Testis (tissue), 2 donors: ENCODE measurements around the gene CRIP2.

ENCODE experiments used
- CTCF ChIP-seq, 3 experiments: fragments of 450-650 bp in 2 of 3; fragments of 200-600 bp in 1 of 3; sonication (generic) in 1 of 3; IDR thresholded peaks; one replicate each; pipeline ENCODE4 v1.5.1; 2016 to 2019; ENCODE audit warnings: antibody characterized with exemption in 3 of 3, mild to moderate bottlenecking in 2 of 3, moderate library complexity in 1 of 3
- POLR2A ChIP-seq: fragments of 450-650 bp; IDR thresholded peaks from one replicate; pipeline ENCODE4 v1.6.1; 2017; ENCODE audit warnings: antibody characterized with exemption, mild to moderate bottlenecking, moderate library complexity

DNA sequence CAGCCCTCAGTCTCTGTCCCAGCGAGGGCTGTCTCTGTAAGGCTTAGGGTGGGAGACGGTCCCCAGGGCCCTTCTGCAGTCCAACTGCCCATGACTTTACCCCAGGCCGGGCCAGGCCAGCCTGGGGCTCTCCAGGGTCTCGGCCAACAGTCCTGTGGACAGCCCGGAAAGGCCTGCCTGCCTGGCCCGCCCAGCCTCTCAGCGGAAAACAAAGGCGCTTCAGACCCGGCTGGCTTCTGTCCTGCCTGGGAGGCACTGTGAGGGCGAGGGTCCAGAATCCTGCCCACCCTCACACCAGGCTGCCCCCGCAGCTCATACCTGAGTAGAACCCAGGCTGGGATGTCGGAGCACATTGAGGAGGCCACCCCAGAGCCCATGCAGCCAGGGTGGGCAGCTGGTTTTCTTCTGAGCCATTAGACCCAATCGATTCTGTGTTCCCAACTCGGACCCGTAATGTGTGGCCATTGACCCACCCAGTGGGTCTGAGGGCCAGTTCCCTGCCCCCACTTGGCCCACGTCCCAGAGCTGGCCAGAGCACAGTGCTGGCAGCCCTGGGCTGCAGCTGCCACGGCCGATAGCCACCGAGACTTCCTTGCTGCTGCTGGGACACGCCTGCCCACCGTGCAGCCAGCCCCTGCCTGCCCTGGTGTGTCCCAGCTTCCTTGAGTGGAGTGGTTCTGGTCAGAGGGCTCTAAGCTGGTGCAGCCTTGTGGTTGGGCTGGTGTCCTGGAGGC is 1.6 kb downstream of the CRIP2 start:
- TF ChIP-seq CTCF (IDR thresholded peaks at IDR 0.05) (no peak), POLR2A (no peak)
